ENCODE measurements around the gene EIF3K. TPM values are rescaled to one million over a fixed set of nuclear protein-coding genes. Genes with fewer than 3 reads are reported as not detected.
"Not testable (repeated sequence)": the region's sequence is repeated elsewhere in the genome, so short reads cannot be mapped to it uniquely, and the experiment has no call there.

The EIF3K gene
- total and polyA plus RNA-seq, 9 donors, result 334 to 430 (median 385) TPM

DNA sequence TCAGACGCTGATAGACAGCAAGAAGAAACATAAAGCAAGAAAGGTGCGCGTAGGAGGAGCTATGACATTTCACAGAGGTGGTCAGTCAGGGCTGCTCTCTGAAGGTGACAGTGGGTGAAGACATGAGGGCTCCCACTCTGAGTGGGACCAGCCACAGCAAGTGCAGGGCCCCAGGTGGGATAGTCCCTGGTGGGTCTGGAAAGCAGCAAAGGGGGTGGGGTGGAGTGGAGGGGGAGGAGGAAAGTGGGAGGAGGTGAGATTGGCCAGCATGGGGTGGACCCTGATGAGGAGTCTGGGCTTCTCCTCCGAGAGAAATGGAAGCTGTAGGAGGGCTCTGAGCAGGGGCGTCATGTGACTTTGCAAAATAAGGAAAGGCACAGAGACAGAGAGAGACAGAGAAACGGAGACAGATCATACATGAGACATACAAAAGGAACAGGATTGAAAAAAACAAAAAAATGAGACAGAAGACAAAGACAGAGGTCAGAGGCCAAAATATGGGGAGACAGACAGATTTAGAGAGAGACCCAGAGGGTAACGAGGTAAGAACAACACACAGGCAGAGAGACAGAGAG lies 3.9 kb upstream of the EIF3K start:
- Histone ChIP-seq H3K27ac (ENCODE audit: low read length) (no peak overlapping the region), H3K36me3 (ENCODE audit: control insufficient read depth, insufficient read depth, low read length) (peaks cover under 1% of the 10 kb centered on the region), H3K4me3 (ENCODE audit: low read length) (no peak overlapping the region), H3K4me1 (ENCODE audit: control insufficient read depth, insufficient read depth, low read length) (peaks cover 18% of the 10 kb centered on the region), H3K27me3 (ENCODE audit: control insufficient read depth, insufficient read depth, low read length) (no peaks in the 10 kb centered on the region), H3K9me3 (replicated peaks; ENCODE audit: control insufficient read depth, low read depth, low read length) (no peaks in the 10 kb centered on the region)
- WGBS (ENCODE audit: insufficient coverage), result 66% methylated on average over 7 of the region's 7 CpGs
- DNase-seq, result no peak

DNA sequence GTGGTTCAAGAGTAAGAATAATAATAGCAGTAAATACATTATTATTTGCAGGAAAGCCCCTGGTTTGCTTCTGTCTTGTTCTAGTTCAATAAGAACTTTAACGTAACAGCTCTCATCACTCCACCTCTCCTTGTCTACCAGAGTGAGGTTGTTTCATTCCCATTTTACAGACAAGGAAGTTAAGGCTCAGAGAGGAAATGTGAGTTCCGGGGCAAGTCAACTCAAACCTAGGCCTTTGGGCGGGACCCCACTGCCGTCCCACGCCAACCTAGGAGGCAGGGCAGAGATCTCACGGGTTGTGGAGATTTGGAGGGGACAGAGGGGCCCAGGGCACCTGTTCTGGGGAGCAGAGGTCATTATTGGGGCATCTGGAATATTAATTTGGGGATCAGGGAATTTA lies 2.7 kb upstream of the EIF3K start:
- 77% methylated on average over 5 of the region's 6 CpGs for WGBS (ENCODE audit: insufficient coverage)
- H3K4me1 ChIP-seq (ENCODE audit: control insufficient read depth, insufficient read depth, low read length), result peaks cover 21% of the 10 kb centered on the region
- H3K9me3 ChIP-seq (replicated peaks; ENCODE audit: control insufficient read depth, low read depth, low read length), result no peaks in the 10 kb centered on the region
- no peak overlapping the region for H3K4me3 ChIP-seq (ENCODE audit: low read length)
- H3K27ac ChIP-seq (ENCODE audit: low read length), result no peak overlapping the region
- no peaks in the 10 kb centered on the region for H3K27me3 ChIP-seq (ENCODE audit: control insufficient read depth, insufficient read depth, low read length)
- peaks cover 8% of the 10 kb centered on the region for H3K36me3 ChIP-seq (ENCODE audit: control insufficient read depth, insufficient read depth, low read length)
- no peak for DNase-seq

DNA sequence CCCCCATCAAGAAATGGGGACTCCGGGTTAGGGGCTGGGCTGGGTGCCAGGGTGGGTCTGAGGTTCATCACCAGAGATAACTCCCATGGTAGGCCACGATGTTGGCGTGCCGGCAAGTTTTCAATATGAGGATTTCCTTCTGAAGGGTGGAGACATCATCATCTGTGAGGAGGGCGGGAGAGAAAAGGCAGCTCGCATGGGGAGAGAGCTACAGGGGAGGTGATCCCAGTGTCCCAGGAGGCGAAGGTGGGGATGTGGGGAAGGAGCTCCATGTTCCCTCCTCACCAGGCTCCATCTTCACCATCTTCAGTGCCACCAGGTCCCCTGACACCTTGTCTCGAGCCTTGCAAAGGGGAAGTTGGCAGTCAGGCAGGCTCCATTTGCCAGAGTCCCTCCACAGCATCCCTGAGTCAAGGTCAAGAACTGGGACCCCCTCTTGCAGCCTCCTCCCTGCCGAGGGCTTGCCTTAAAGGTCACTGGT lies 1.7 kb upstream of the EIF3K start:
- H3K27me3 ChIP-seq (ENCODE audit: control insufficient read depth, insufficient read depth, low read length), result no peaks in the 10 kb centered on the region
- no peaks in the 10 kb centered on the region for H3K9me3 ChIP-seq (replicated peaks; ENCODE audit: control insufficient read depth, low read depth, low read length)
- H3K36me3 ChIP-seq (ENCODE audit: control insufficient read depth, insufficient read depth, low read length), result peaks cover 19% of the 10 kb centered on the region
- H3K4me1 ChIP-seq (ENCODE audit: control insufficient read depth, insufficient read depth, low read length), result peaks cover 21% of the 10 kb centered on the region
- peak overlapping the region; percentile 5 for H3K4me3 ChIP-seq (ENCODE audit: low read length)
- 77% methylated on average over 6 of the region's 9 CpGs for WGBS (ENCODE audit: insufficient coverage)
- DNase-seq, result no peak
- no peak overlapping the region for H3K27ac ChIP-seq (ENCODE audit: low read length)

DNA sequence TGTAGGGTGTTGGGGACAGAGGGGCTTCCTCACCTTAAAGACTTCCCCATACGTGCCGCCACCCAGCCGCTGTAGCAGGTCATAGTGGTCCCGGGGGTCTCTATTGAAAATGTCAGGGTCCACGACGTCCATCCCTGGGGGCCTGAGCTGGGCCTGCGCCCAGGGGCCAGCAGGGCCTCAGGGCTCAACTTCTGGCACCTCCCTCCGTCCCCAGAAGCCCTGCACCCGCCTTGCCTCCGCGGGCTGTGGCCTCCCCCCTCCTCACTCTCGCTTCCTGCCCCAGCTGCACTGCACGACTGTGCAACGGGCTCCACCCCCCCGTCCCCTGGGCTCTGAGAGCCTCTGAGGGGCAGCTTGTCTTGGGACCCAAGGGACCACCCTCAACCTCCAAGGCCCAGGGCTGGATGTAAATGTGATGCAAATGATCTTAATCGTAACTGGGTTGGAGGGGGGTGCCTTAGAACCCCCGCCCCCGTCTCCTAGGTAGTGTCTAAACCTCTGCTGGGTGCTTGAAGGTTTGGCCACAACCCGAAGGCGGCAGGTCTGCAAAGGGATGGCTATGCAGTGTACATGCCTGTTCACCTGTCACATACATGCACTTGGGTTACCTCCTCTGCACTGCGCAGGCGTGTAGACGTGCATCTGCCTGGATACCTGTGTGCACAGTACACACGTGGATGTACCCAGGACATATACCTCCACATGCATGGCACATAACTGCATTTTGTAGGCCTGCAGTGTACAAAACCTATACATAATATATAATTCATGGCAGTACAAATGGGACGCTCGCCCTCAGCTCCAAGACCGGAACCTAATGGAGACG lies 1.0 kb upstream of the EIF3K start, which contains the start of gene MAP4K1:
TSS of gene MAP4K1 (minus strand) at position 190 of the 826 bp plus-strand sequence. CDS start at position 132, 58 bp downstream.
- peak; percentile 34 for DNase-seq
- Histone ChIP-seq H3K4me3 (ENCODE audit: low read length) (peak within 1 kb of the TSS; percentile 92), H3K27me3 (ENCODE audit: control insufficient read depth, insufficient read depth, low read length) (no peaks in the 10 kb centered on the region), H3K9me3 (replicated peaks; ENCODE audit: control insufficient read depth, low read depth, low read length) (no peaks in the 10 kb centered on the region), H3K27ac (ENCODE audit: low read length) (peak within 1 kb of the TSS; percentile 91), H3K36me3 (ENCODE audit: control insufficient read depth, insufficient read depth, low read length) (peaks cover 24% of the 10 kb centered on the region), H3K4me1 (ENCODE audit: control insufficient read depth, insufficient read depth, low read length) (peaks cover 21% of the 10 kb centered on the region)
- 36% methylated on average over 19 of the region's 28 CpGs for WGBS (ENCODE audit: insufficient coverage)

DNA sequence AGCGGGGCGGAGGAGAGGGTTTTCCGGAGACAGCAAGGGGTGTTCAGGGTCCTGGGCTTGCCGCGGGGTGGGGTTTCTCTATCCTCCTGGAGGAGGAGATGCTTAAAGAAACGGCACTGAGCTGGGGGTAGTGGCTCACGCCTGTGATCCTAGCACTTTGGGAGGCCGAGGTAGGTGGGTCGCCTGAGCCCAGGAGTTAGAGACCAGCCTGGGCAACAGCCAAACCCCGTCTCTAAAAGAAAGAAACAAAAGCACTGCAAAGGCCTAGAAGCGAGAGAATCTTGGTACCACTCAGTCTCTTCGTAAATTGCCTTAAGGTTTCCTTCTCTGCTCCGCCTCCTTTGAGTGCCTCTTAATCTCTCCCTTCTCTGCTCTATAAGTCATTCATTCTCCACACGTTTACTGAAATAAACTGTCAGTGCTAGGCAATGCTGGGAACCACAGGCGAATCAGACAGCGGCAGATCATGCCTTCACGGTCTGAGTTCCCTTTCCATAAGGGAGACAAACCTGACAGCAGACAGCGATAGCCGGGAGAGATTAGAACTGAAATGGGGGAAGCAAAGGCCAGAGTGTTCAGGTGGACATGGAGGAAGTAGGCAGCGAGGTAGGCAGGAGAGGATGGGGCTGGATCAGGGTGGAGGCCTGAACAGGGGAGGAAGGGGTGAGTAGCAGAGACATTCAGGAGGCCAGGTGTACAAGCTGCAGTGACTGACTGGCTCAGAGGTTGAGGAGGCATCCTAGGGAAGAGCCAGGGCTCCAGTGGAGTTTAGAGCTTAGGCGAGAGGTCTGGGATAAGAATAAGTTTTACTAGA lies 580 bp downstream of the EIF3K start:
- peak overlapping the region; percentile 86 for H3K27ac ChIP-seq (ENCODE audit: low read length)
- no peaks in the 10 kb centered on the region for H3K27me3 ChIP-seq (ENCODE audit: control insufficient read depth, insufficient read depth, low read length)
- WGBS (ENCODE audit: insufficient coverage), result 13% methylated on average over 20 of the region's 21 CpGs
- no peak for DNase-seq
- H3K4me1 ChIP-seq (ENCODE audit: control insufficient read depth, insufficient read depth, low read length), result peaks cover 21% of the 10 kb centered on the region
- H3K36me3 ChIP-seq (ENCODE audit: control insufficient read depth, insufficient read depth, low read length), result peaks cover 33% of the 10 kb centered on the region
- H3K9me3 ChIP-seq (replicated peaks; ENCODE audit: control insufficient read depth, low read depth, low read length), result no peaks in the 10 kb centered on the region
- peak overlapping the region; percentile 92 for H3K4me3 ChIP-seq (ENCODE audit: low read length)

DNA sequence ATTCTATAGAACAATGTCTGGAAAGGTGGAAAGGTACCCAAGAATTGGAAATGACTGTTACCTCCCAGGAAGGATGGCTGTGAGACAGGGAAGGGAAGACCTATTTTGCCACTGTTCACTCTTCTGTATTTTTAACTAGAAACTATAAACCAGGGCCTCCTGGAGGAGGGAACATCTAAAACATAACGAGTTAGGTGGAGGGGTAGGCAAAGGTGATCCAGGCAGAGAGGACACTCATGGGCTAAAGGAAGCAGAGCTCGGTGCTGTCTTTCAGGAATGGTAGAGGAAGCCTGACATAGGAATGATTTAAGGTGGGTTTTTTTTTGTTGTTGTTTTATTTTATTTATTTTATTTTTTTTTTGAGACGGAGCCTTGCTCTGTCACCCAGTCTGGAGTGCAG lies 5.8 kb downstream of the EIF3K start:
- H3K36me3 ChIP-seq (ENCODE audit: control insufficient read depth, insufficient read depth, low read length), result peaks cover 81% of the 10 kb centered on the region
- 71% methylated on average over 1 of the region's 3 CpGs for WGBS (ENCODE audit: insufficient coverage)

DNA sequence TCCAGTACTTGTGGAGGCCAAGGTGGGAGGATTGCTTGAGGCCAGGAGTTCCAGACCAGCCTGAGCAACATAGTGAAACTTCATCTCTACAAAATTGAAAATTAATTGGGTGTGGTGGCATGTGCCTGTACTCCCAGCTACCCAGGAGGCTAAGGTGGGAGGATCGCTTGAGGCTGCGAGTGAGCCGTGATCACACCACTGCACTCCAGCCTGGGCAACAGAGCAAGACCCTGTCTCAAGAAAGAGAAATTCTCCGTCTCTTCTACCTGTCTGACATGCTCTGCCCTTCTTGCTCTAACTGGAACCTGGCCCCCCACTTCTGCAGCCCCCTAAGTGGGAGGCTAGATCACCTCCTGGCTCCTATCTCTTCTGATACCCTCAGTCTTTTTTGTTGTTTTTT lies 7.4 kb downstream of the EIF3K start:
- no peak overlapping the region for H3K4me3 ChIP-seq (ENCODE audit: low read length)
- no peaks in the 10 kb centered on the region for H3K4me1 ChIP-seq (ENCODE audit: control insufficient read depth, insufficient read depth, low read length)
- WGBS (ENCODE audit: insufficient coverage), result 95% methylated on average over 3 of the region's 4 CpGs
- H3K27ac ChIP-seq (ENCODE audit: low read length), result no peak overlapping the region
- no peaks in the 10 kb centered on the region for H3K27me3 ChIP-seq (ENCODE audit: control insufficient read depth, insufficient read depth, low read length)
- H3K9me3 ChIP-seq (replicated peaks; ENCODE audit: control insufficient read depth, low read depth, low read length), result no peaks in the 10 kb centered on the region
- peaks cover 84% of the 10 kb centered on the region for H3K36me3 ChIP-seq (ENCODE audit: control insufficient read depth, insufficient read depth, low read length)
- no peak for DNase-seq

More for the DNA sequence above, 5.8 kb downstream of the EIF3K start:
- Histone ChIP-seq H3K4me3 (ENCODE audit: low read length) (no peak overlapping the region), H3K27ac (ENCODE audit: low read length) (no peak overlapping the region), H3K27me3 (ENCODE audit: control insufficient read depth, insufficient read depth, low read length) (no peaks in the 10 kb centered on the region), H3K4me1 (ENCODE audit: control insufficient read depth, insufficient read depth, low read length) (peaks cover 6% of the 10 kb centered on the region), H3K9me3 (replicated peaks; ENCODE audit: control insufficient read depth, low read depth, low read length) (no peaks in the 10 kb centered on the region)
- no peak for DNase-seq

DNA sequence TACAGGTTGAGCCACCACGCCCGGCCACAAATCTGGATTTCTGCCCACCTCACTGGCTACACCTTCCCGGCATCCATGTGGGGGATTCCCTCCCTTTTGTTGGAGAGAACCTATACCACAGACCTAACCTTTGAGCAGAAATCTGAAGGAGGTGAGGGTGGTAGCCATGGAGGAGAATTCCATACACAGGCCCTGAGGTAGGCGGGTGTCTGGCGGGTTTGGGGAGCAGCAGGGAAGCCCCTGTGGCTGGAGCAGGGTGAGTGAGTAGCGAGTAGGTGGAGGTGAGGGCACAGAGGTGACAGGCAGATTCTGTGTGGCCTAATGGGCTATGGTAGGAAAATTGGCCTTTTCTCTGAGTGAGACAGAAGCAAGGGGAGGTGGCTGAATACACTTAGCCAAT lies 10.6 kb downstream of the EIF3K start:
- no peak overlapping the region for H3K27ac ChIP-seq (ENCODE audit: low read length)
- H3K27me3 ChIP-seq (ENCODE audit: control insufficient read depth, insufficient read depth, low read length), result no peaks in the 10 kb centered on the region
- H3K36me3 ChIP-seq (ENCODE audit: control insufficient read depth, insufficient read depth, low read length), result peaks cover 76% of the 10 kb centered on the region
- DNase-seq, result no peak
- WGBS (ENCODE audit: insufficient coverage), result 100% methylated on average over 3 of the region's 6 CpGs
- no peaks in the 10 kb centered on the region for H3K4me1 ChIP-seq (ENCODE audit: control insufficient read depth, insufficient read depth, low read length)
- no peaks in the 10 kb centered on the region for H3K9me3 ChIP-seq (replicated peaks; ENCODE audit: control insufficient read depth, low read depth, low read length)
- no peak overlapping the region for H3K4me3 ChIP-seq (ENCODE audit: low read length)

DNA sequence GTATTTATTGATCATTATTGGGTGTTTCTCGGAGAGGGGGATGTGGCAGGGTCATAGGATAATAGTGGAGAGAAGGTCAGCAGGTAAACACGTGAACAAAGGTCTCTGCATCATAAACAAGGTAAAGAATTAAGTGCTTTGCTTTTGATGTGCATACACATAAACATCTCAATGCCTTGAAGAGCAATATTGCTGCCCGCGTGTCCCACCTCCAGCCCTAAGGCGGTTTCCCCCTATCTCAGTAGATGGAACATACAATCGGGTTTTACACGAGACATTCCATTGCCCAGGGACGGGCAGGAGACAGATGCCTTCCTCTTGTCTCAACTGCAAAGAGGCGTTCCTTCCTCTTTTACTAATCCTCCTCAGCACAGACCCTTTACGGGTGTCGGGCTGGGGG lies 12.3 kb downstream of the EIF3K start:
- H3K4me1 ChIP-seq (ENCODE audit: control insufficient read depth, insufficient read depth, low read length); H3K27me3 ChIP-seq (ENCODE audit: control insufficient read depth, insufficient read depth, low read length); H3K27ac ChIP-seq (ENCODE audit: low read length); H3K9me3 ChIP-seq (replicated peaks; ENCODE audit: control insufficient read depth, low read depth, low read length); H3K4me3 ChIP-seq (ENCODE audit: low read length); DNase-seq: not testable (repeated sequence)
- no CpG with 5 or more reads among the region's 11 CpGs for whole genome bisulfite sequencing (ENCODE audit: insufficient coverage)
- peaks cover 76% of the 10 kb centered on the region for H3K36me3 ChIP-seq (ENCODE audit: control insufficient read depth, insufficient read depth, low read length)

All from muscle of leg (tissue), 11 donors.